Activated T-cell treated with anti-CD3 and anti-CD28 coated beads, Interleukin-2, amount 50 U/mL, for 72 hours (primary cell): ENCODE results near the gene SULF2. TPM values are rescaled to one million over a fixed set of nuclear protein-coding genes. Genes with fewer than 3 reads are reported as not detected.

Source experiments
- ATAC-seq, 2 donors: fragments of 150-1000 bp; cut with Tn5 transposase; replicated peaks in 1 of 2; 2 replicates each; pipeline ENCODE4 v1.10.0; 2021; ENCODE audit warnings: moderate library complexity in 2 of 2, mild to moderate bottlenecking in 1 of 2
- DNase-seq, 2 donors: peaks; one replicate each; pipeline ENCODE4 v3.0.0; 2021 to 2022; ENCODE audit warnings: mixed read lengths in 1 of 2
- H3K27ac Mint-ChIP-seq: one replicate; pipeline ENCODE4 v1.8.0; 2022; ENCODE audit warnings: mild to moderate bottlenecking, moderate library complexity, mixed read lengths
- H3K27me3 Mint-ChIP-seq: one replicate; pipeline ENCODE4 v1.8.0; 2022; ENCODE audit warnings: low read depth, mixed read lengths
- H3K36me3 Mint-ChIP-seq, 2 donors: one replicate each; pipeline ENCODE4 v1.8.0; 2022; ENCODE audit warnings: mixed read lengths in 2 of 2, mild to moderate bottlenecking in 1 of 2; ENCODE audit not compliant: insufficient read depth in 2 of 2
- H3K4me1 Mint-ChIP-seq: one replicate; pipeline ENCODE4 v1.8.0; 2022; ENCODE audit warnings: low read depth, mixed read lengths
- H3K4me3 Mint-ChIP-seq, 2 donors: one replicate each; pipeline ENCODE4 v1.8.0; 2022; ENCODE audit warnings: mild to moderate bottlenecking in 2 of 2, mixed read lengths in 2 of 2, moderate library complexity in 2 of 2
- H3K9me3 Mint-ChIP-seq, 2 donors: one replicate each; pipeline ENCODE4 v1.8.0; 2022; ENCODE audit warnings: mixed read lengths in 2 of 2
- total RNA-seq, 2 donors: library from RNA; stranded (reverse); gene quantifications; one replicate each; pipeline ENCODE4 v1.2.3, GENCODE V29; 2022

SULF2 gene
- total RNA-seq, 2 donors from 2014 or later: 0.65 to 0.72 TPM

GRCh38 chr20:47785854-47786764, 828 bp upstream of the SULF2 start:
- Mint-ChIP-seq H3K36me3 (peaks cover 0 to 1% of the 10 kb centered on the region in 2 donors), H3K4me3 (peak overlapping the region; percentile 82 to 92), H3K27me3 (peaks cover 69% of the 10 kb centered on the region), H3K4me1 (peaks cover 13% of the 10 kb centered on the region), H3K9me3 (no peaks in the 10 kb centered on the region), H3K27ac (no peak overlapping the region)
- DNase-seq (peak; percentile 35 to 44), ATAC-seq (peak; percentile 65 to 69)

GRCh38 chr20:47784599-47785310, 526 bp downstream of the SULF2 start:
- peaks cover 13% of the 10 kb centered on the region for H3K4me1 Mint-ChIP-seq
- H3K4me3 Mint-ChIP-seq: peak overlapping the region; percentile 40 to 57
- ATAC-seq (peak; percentile 29), DNase-seq (no peak)
- H3K9me3 Mint-ChIP-seq: no peaks in the 10 kb centered on the region
- no peak overlapping the region for H3K27ac Mint-ChIP-seq
- H3K27me3 Mint-ChIP-seq: peaks cover 56% of the 10 kb centered on the region
- peaks cover 0 to 1% of the 10 kb centered on the region in 2 donors for H3K36me3 Mint-ChIP-seq

- Mint-ChIP-seq H3K27me3 (peaks cover 52% of the 10 kb centered on the region), H3K27ac (no peak overlapping the region), H3K4me3 (peak overlapping the region; percentile 57 to 59), H3K4me1 (peaks cover 13% of the 10 kb centered on the region), H3K36me3 (peaks cover 0 to 1% of the 10 kb centered on the region in 2 donors), H3K9me3 (no peaks in the 10 kb centered on the region)
- DNase-seq (no peak), ATAC-seq (no peak)
Measured at GRCh38 chr20:47783828-47784598, 1.3 kb downstream of the SULF2 start.

GRCh38 chr20:47782920-47783552, 2.2 kb downstream of the SULF2 start:
- DNase-seq (no peak), ATAC-seq (no peak)
- H3K4me1 Mint-ChIP-seq: peaks cover 13% of the 10 kb centered on the region
- no peaks in the 10 kb centered on the region for H3K9me3 Mint-ChIP-seq
- H3K27ac Mint-ChIP-seq: no peak overlapping the region
- peaks cover 42% of the 10 kb centered on the region for H3K27me3 Mint-ChIP-seq
- no peak overlapping the region for H3K4me3 Mint-ChIP-seq
- peaks cover 0 to 1% of the 10 kb centered on the region in 2 donors for H3K36me3 Mint-ChIP-seq

GRCh38 chr20:47782076-47782475, 3.2 kb downstream of the SULF2 start:
- Mint-ChIP-seq H3K4me1 (peaks cover 13% of the 10 kb centered on the region), H3K9me3 (peaks cover 0 to 2% of the 10 kb centered on the region in 2 donors), H3K27me3 (peaks cover 36% of the 10 kb centered on the region), H3K27ac (no peak overlapping the region), H3K36me3 (peaks cover 0 to 1% of the 10 kb centered on the region in 2 donors), H3K4me3 (no peak overlapping the region)
- DNase-seq: no peak
- ATAC-seq: no peak

- Mint-ChIP-seq H3K27me3 (peaks cover 32% of the 10 kb centered on the region), H3K9me3 (peaks cover 0 to 2% of the 10 kb centered on the region in 2 donors), H3K27ac (no peak overlapping the region), H3K4me1 (peaks cover 13% of the 10 kb centered on the region), H3K36me3 (peaks cover 0 to 1% of the 10 kb centered on the region in 2 donors), H3K4me3 (no peak overlapping the region)
- no peak for DNase-seq
- ATAC-seq: no peak
Measured at GRCh38 chr20:47781632-47782031, 3.6 kb downstream of the SULF2 start.

GRCh38 chr20:47780720-47781389, 4.4 kb downstream of the SULF2 start:
- DNase-seq: no peak
- Mint-ChIP-seq H3K9me3 (peaks cover 0 to 2% of the 10 kb centered on the region in 2 donors), H3K4me1 (peaks cover 8% of the 10 kb centered on the region), H3K36me3 (no peaks in the 10 kb centered on the region), H3K27me3 (peaks cover 24% of the 10 kb centered on the region), H3K27ac (no peak overlapping the region), H3K4me3 (no peak overlapping the region)
- no peak for ATAC-seq

- Mint-ChIP-seq H3K27ac (no peak overlapping the region), H3K4me3 (no peak overlapping the region), H3K9me3 (peaks cover 0 to 2% of the 10 kb centered on the region in 2 donors), H3K4me1 (no peaks in the 10 kb centered on the region), H3K27me3 (peaks cover 11% of the 10 kb centered on the region), H3K36me3 (no peaks in the 10 kb centered on the region)
- DNase-seq (no peak), ATAC-seq (no peak)
Measured at GRCh38 chr20:47778398-47779354, 6.6 kb downstream of the SULF2 start.

DNA sequence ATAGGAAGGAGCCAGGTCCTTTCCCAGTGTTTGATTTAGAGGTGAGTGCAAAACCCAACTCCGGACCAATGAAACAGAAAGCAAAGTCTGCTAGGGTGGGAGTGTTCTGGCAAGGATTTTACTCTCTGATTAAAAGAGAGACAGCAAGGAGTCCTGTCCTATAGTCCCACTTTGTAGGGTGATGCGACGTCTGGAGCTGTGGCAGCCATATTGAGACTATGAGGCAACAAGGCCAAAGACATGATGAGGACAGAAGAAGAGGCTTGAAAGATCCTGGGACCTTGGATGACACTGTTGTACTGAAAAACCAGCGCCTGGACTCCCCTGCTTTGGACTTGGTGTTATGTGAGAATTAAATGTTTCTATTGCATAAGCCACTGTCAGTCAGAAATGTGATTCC, 8.1 kb downstream of the SULF2 start:
- no peaks in the 10 kb centered on the region for H3K27me3 Mint-ChIP-seq
- H3K4me1 Mint-ChIP-seq: no peaks in the 10 kb centered on the region
- no peak overlapping the region for H3K27ac Mint-ChIP-seq
- DNase-seq: no peak
- H3K36me3 Mint-ChIP-seq: no peaks in the 10 kb centered on the region
- ATAC-seq: no peak
- H3K9me3 Mint-ChIP-seq: peaks cover 0 to 2% of the 10 kb centered on the region in 2 donors
- H3K4me3 Mint-ChIP-seq: no peak overlapping the region

DNA sequence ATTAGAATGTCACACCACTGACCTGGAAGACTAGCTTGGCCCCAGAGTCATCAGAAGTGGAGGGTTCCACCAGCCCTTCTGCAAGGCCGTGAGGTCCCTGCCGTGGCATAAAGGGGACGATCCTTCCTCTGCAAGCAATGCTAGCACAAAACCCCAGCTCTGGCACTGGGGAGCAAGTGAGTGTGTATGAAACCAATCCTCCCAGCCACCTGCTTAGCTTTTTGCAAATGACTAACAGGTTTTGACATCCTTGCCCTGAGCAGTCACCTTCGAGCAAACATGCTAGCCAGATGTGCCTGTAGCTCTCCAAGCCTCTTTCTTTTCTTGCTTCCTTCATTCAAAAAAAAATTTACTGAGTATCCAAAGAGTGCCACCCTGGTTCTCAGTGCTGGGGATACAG, 8.6 kb downstream of the SULF2 start:
- no peaks in the 10 kb centered on the region for H3K4me1 Mint-ChIP-seq
- peaks cover 0 to 2% of the 10 kb centered on the region in 2 donors for H3K9me3 Mint-ChIP-seq
- ATAC-seq (no peak), DNase-seq (no peak)
- no peaks in the 10 kb centered on the region for H3K36me3 Mint-ChIP-seq
- H3K27ac Mint-ChIP-seq: no peak overlapping the region
- H3K27me3 Mint-ChIP-seq: no peaks in the 10 kb centered on the region
- no peak overlapping the region for H3K4me3 Mint-ChIP-seq

DNA sequence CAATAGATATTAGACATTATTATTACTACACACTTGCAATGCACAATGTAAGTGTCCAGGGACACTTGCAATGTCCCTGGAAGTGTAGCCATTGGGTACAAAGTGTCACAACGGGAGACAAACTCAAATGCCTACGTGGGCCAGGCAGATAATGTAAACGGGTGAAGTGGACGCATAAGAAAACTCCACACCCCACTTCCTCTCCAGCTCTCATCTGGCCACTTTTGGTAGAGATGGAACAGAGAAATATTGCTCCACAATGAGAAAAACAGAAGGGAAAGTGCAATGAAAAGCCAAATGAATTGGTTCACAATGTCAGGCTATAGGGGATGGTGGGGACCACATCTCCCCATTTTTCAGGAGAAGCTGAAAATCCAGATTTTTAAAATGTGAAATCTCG, 9.4 kb downstream of the SULF2 start:
- H3K4me3 Mint-ChIP-seq: no peak overlapping the region
- peaks cover 0 to 2% of the 10 kb centered on the region in 2 donors for H3K9me3 Mint-ChIP-seq
- no peak overlapping the region for H3K27ac Mint-ChIP-seq
- no peak for DNase-seq
- H3K36me3 Mint-ChIP-seq: no peaks in the 10 kb centered on the region
- H3K27me3 Mint-ChIP-seq: no peaks in the 10 kb centered on the region
- no peak for ATAC-seq
- H3K4me1 Mint-ChIP-seq: no peaks in the 10 kb centered on the region
